Activated CD8-positive, alpha-beta T cell treated with anti-CD3 and anti-CD28 coated beads, Interleukin-2, amount 10 ng/mL, durations not matched to agents 7 days and 5 days (primary cell): Measurements from ENCODE around the gene LINC00305. TPM values are rescaled to one million over a fixed set of nuclear protein-coding genes. Genes with fewer than 3 reads are reported as not detected.

Experiments used
- ATAC-seq: fragments of 150-1000 bp; cut with Tn5 transposase; one replicate; pipeline ENCODE4 v1.10.0; 2021; ENCODE audit warnings: moderate library complexity
- CTCF ChIA-PET: fragments of 350-600 bp; sonication (Branson Sonifier 250); formaldehyde crosslinking; loops from one replicate; lab custom pipeline; 2021; ENCODE audit warnings: antibody characterized with exemption; lab: Charles Lee
- POLR2A ChIA-PET: fragments of 350-600 bp; sonication (Branson Sonifier 250); formaldehyde crosslinking; loops from one replicate; lab custom pipeline; 2021; ENCODE audit warnings: antibody characterized with exemption; lab: Charles Lee
- DNase-seq: peaks from one replicate; pipeline ENCODE4 v3.0.0-alpha.2; 2020
- H3K27ac Mint-ChIP-seq: one replicate; pipeline ENCODE4 v1.8.0; 2021; ENCODE audit warnings: mild to moderate bottlenecking, mixed read lengths
- H3K27me3 Mint-ChIP-seq: one replicate; pipeline ENCODE4 v1.8.0; 2021; ENCODE audit warnings: low read depth, mixed read lengths
- H3K36me3 Mint-ChIP-seq: one replicate; pipeline ENCODE4 v1.8.0; 2021; ENCODE audit warnings: low read depth, mixed read lengths
- H3K4me1 Mint-ChIP-seq: one replicate; pipeline ENCODE4 v1.8.0; 2021; ENCODE audit warnings: low read depth, mixed read lengths
- H3K4me3 Mint-ChIP-seq: one replicate; pipeline ENCODE4 v1.8.0; 2021; ENCODE audit warnings: mild to moderate bottlenecking, mixed read lengths
- H3K9me3 Mint-ChIP-seq: one replicate; pipeline ENCODE4 v1.8.0; 2022; ENCODE audit warnings: mixed read lengths; ENCODE audit not compliant: insufficient read depth
- total RNA-seq, 2 experiments: library from RNA; stranded (reverse); gene quantifications; one replicate each; pipeline ENCODE4 v1.2.3, GENCODE V29; 2021

The LINC00305 gene
- total RNA-seq: not detected

- CTCF ChIA-PET: no interaction called here
- no peak within 1 kb of the TSS for H3K4me3 Mint-ChIP-seq
- H3K4me1 Mint-ChIP-seq: no peaks in the 10 kb centered on the region
- no peak for DNase-seq
- no peaks in the 10 kb centered on the region for H3K27me3 Mint-ChIP-seq
- no peak for ATAC-seq
- H3K27ac Mint-ChIP-seq: no peak within 1 kb of the TSS
- POLR2A ChIA-PET: no interaction called here
- no peaks in the 10 kb centered on the region for H3K9me3 Mint-ChIP-seq
- H3K36me3 Mint-ChIP-seq: no peaks in the 10 kb centered on the region
These were observed at the start of gene LINC00305 for GRCh38 chr18:64148988-64149387. LINC00305 (minus strand) TSS chr18:64149088.

- POLR2A ChIA-PET: no interaction called here
- no peaks in the 10 kb centered on the region for H3K4me1 Mint-ChIP-seq
- H3K27ac Mint-ChIP-seq: no peak overlapping the region
- H3K9me3 Mint-ChIP-seq: no peaks in the 10 kb centered on the region
- no peaks in the 10 kb centered on the region for H3K36me3 Mint-ChIP-seq
- no peaks in the 10 kb centered on the region for H3K27me3 Mint-ChIP-seq
- DNase-seq (no peak), ATAC-seq (no peak)
- H3K4me3 Mint-ChIP-seq: no peak overlapping the region
- CTCF ChIA-PET: no interaction called here
These were observed 42.2 kb upstream of the LINC00305 start for GRCh38 chr18:64191069-64191468.

GRCh38 chr18:64185987-64186386 is 37.1 kb upstream of the LINC00305 start:
- Mint-ChIP-seq H3K9me3 (no peaks in the 10 kb centered on the region), H3K27ac (no peak overlapping the region), H3K4me1 (no peaks in the 10 kb centered on the region), H3K27me3 (no peaks in the 10 kb centered on the region), H3K36me3 (no peaks in the 10 kb centered on the region), H3K4me3 (no peak overlapping the region)
- DNase-seq: no peak
- ChIA-PET CTCF (no interaction called here), POLR2A (no interaction called here)
- no peak for ATAC-seq

GRCh38 chr18:64183665-64184064 is 34.8 kb upstream of the LINC00305 start:
- ATAC-seq (no peak), DNase-seq (no peak)
- no peaks in the 10 kb centered on the region for H3K36me3 Mint-ChIP-seq
- H3K27ac Mint-ChIP-seq: no peak overlapping the region
- H3K9me3 Mint-ChIP-seq: no peaks in the 10 kb centered on the region
- ChIA-PET POLR2A (no interaction called here), CTCF (no interaction called here)
- no peak overlapping the region for H3K4me3 Mint-ChIP-seq
- no peaks in the 10 kb centered on the region for H3K27me3 Mint-ChIP-seq
- H3K4me1 Mint-ChIP-seq: no peaks in the 10 kb centered on the region

- Mint-ChIP-seq H3K4me1 (no peaks in the 10 kb centered on the region), H3K36me3 (no peaks in the 10 kb centered on the region)
- no peak for ATAC-seq
These were observed 31.7 kb upstream of the LINC00305 start for GRCh38 chr18:64180617-64181016.

GRCh38 chr18:64180171-64180570 is 31.3 kb upstream of the LINC00305 start:
- Mint-ChIP-seq H3K27ac (no peak overlapping the region), H3K36me3 (no peaks in the 10 kb centered on the region), H3K4me1 (no peaks in the 10 kb centered on the region), H3K9me3 (no peaks in the 10 kb centered on the region), H3K4me3 (no peak overlapping the region), H3K27me3 (no peaks in the 10 kb centered on the region)
- DNase-seq: no peak
- ChIA-PET CTCF (no interaction called here), POLR2A (no interaction called here)
- no peak for ATAC-seq

More at GRCh38 chr18:64180617-64181016, 31.7 kb upstream of the LINC00305 start:
- no peaks in the 10 kb centered on the region for H3K27me3 Mint-ChIP-seq
- POLR2A ChIA-PET: no interaction called here
- DNase-seq: no peak
- H3K27ac Mint-ChIP-seq: no peak overlapping the region
- H3K4me3 Mint-ChIP-seq: no peak overlapping the region
- H3K9me3 Mint-ChIP-seq: no peaks in the 10 kb centered on the region
- CTCF ChIA-PET: no interaction called here

GRCh38 chr18:64179556-64180080 is 30.7 kb upstream of the LINC00305 start:
- CTCF ChIA-PET: no interaction called here
- Mint-ChIP-seq H3K4me1 (no peaks in the 10 kb centered on the region), H3K9me3 (no peaks in the 10 kb centered on the region), H3K4me3 (no peak overlapping the region), H3K27ac (no peak overlapping the region), H3K27me3 (no peaks in the 10 kb centered on the region), H3K36me3 (no peaks in the 10 kb centered on the region)
- POLR2A ChIA-PET: no interaction called here
- DNase-seq (no peak), ATAC-seq (no peak)

GRCh38 chr18:64178860-64179259 is 30.0 kb upstream of the LINC00305 start:
- no peak overlapping the region for H3K4me3 Mint-ChIP-seq
- CTCF ChIA-PET: no interaction called here
- POLR2A ChIA-PET: no interaction called here
- H3K9me3 Mint-ChIP-seq: no peaks in the 10 kb centered on the region
- H3K36me3 Mint-ChIP-seq: no peaks in the 10 kb centered on the region
- no peak for DNase-seq
- no peaks in the 10 kb centered on the region for H3K27me3 Mint-ChIP-seq
- no peak overlapping the region for H3K27ac Mint-ChIP-seq
- ATAC-seq: no peak
- no peaks in the 10 kb centered on the region for H3K4me1 Mint-ChIP-seq

- Mint-ChIP-seq H3K27me3 (no peaks in the 10 kb centered on the region), H3K36me3 (no peaks in the 10 kb centered on the region), H3K9me3 (no peaks in the 10 kb centered on the region)
These were observed 26.5 kb upstream of the LINC00305 start for GRCh38 chr18:64175432-64175831.

GRCh38 chr18:64171576-64171975 is 22.7 kb upstream of the LINC00305 start:
- DNase-seq: no peak
- H3K36me3 Mint-ChIP-seq: no peaks in the 10 kb centered on the region
- H3K9me3 Mint-ChIP-seq: no peaks in the 10 kb centered on the region
- ChIA-PET CTCF (no interaction called here), POLR2A (no interaction called here)
- no peaks in the 10 kb centered on the region for H3K27me3 Mint-ChIP-seq
- H3K4me1 Mint-ChIP-seq: no peaks in the 10 kb centered on the region
- no peak for ATAC-seq
- H3K27ac Mint-ChIP-seq: no peak overlapping the region
- H3K4me3 Mint-ChIP-seq: no peak overlapping the region

More at GRCh38 chr18:64175432-64175831, 26.5 kb upstream of the LINC00305 start:
- ChIA-PET CTCF (no interaction called here), POLR2A (no interaction called here)
- H3K4me3 Mint-ChIP-seq: no peak overlapping the region
- no peak overlapping the region for H3K27ac Mint-ChIP-seq
- H3K4me1 Mint-ChIP-seq: no peaks in the 10 kb centered on the region
- ATAC-seq: no peak
- no peak for DNase-seq

- Mint-ChIP-seq H3K4me1 (no peaks in the 10 kb centered on the region), H3K36me3 (no peaks in the 10 kb centered on the region), H3K27ac (no peak overlapping the region), H3K9me3 (no peaks in the 10 kb centered on the region), H3K4me3 (no peak overlapping the region), H3K27me3 (no peaks in the 10 kb centered on the region)
- no peak for DNase-seq
- no peak for ATAC-seq
- ChIA-PET POLR2A (no interaction called here), CTCF (no interaction called here)
These were observed 18.6 kb upstream of the LINC00305 start for GRCh38 chr18:64167408-64167925.

- Mint-ChIP-seq H3K9me3 (no peaks in the 10 kb centered on the region), H3K27ac (no peak overlapping the region), H3K4me1 (no peaks in the 10 kb centered on the region), H3K4me3 (no peak overlapping the region), H3K36me3 (no peaks in the 10 kb centered on the region), H3K27me3 (no peaks in the 10 kb centered on the region)
- POLR2A ChIA-PET: no interaction called here
- DNase-seq: no peak
- no peak for ATAC-seq
- CTCF ChIA-PET: no interaction called here
These were observed 17.0 kb upstream of the LINC00305 start for GRCh38 chr18:64165906-64166305.

- CTCF ChIA-PET: no interaction called here
- H3K4me1 Mint-ChIP-seq: no peaks in the 10 kb centered on the region
- H3K27me3 Mint-ChIP-seq: no peaks in the 10 kb centered on the region
- H3K27ac Mint-ChIP-seq: no peak overlapping the region
- no peaks in the 10 kb centered on the region for H3K9me3 Mint-ChIP-seq
- H3K36me3 Mint-ChIP-seq: no peaks in the 10 kb centered on the region
- ATAC-seq (no peak), DNase-seq (no peak)
- POLR2A ChIA-PET: no interaction called here
- no peak overlapping the region for H3K4me3 Mint-ChIP-seq
These were observed 16.0 kb upstream of the LINC00305 start for GRCh38 chr18:64164883-64165282.
